Measurements from ENCODE around the gene IGHMBP2. TPM values are rescaled to one million over a fixed set of nuclear protein-coding genes. Genes with fewer than 3 reads are reported as not detected.

IGHMBP2 gene
- total and polyA plus RNA-seq, 2 of the 8 experiments (the other 6 are each of a cell fraction or from before 2014, with no cell fraction given) = 8.4 to 17.6 TPM

GRCh38 chr11:68976095-68976494, 72.4 kb downstream of the IGHMBP2 start:
- no peak overlapping the region for H4K5ac ChIP-seq (ENCODE audit: insufficient read length, low read depth, low read length)
- H3K27me3 ChIP-seq (replicated peaks in 1 of 4; ENCODE audit: control insufficient read depth in 3 of 4, extremely low read depth in 1 of 4, insufficient read depth in 3 of 4, low read length in 3 of 4) = no peaks in the 10 kb centered on the region; a peak in 3 of 7 replicates
- no peak overlapping the region for H2BK12ac ChIP-seq (ENCODE audit: low read depth, low read length)
- no peaks in the 10 kb centered on the region for H3K79me2 ChIP-seq (ENCODE audit: control insufficient read depth in 1 of 2, insufficient read depth in 2 of 2, low read length in 2 of 2)
- H2BK15ac ChIP-seq (ENCODE audit: low read length) = no peak overlapping the region
- H2BK20ac ChIP-seq (ENCODE audit: low read length) = no peak overlapping the region
- no peak overlapping the region for H4K8ac ChIP-seq (ENCODE audit: extremely low read depth, insufficient read depth, low read length)
- H3K14ac ChIP-seq (ENCODE audit: insufficient read length) = no peak overlapping the region
- H3K23me2 ChIP-seq (ENCODE audit: low read depth, low read length) = no peaks in the 10 kb centered on the region
- peaks cover 0 to 5% of the 10 kb centered on the region in 2 experiments; a peak in 1 of 4 replicates for H3K9me3 ChIP-seq (ENCODE audit: insufficient read depth in 2 of 2, low read depth in 1 of 2, low read length in 1 of 2)
- no peak overlapping the region for H2BK5ac ChIP-seq (ENCODE audit: low read depth, low read length)
- H4K91ac ChIP-seq (replicated peaks; ENCODE audit: insufficient read length, low read length) = no peak overlapping the region
- H3K36me3 ChIP-seq (ENCODE audit: control insufficient read depth in 2 of 4, insufficient read depth in 4 of 4, low read length in 3 of 4) = no peaks in the 10 kb centered on the region
- H3K18ac ChIP-seq (ENCODE audit: extremely low read depth, low read length) = no peak overlapping the region
- H3K23ac ChIP-seq (ENCODE audit: insufficient read length) = no peak overlapping the region
- H3K79me1 ChIP-seq (ENCODE audit: low read depth, low read length) = no peaks in the 10 kb centered on the region
- no peak overlapping the region for H2AFZ ChIP-seq (ENCODE audit: low read length)
- no peak overlapping the region for H2BK120ac ChIP-seq (replicated peaks; ENCODE audit: low read depth, low read length)
- H3K4me1 ChIP-seq (replicated peaks in 1 of 4; ENCODE audit: control insufficient read depth in 3 of 4, insufficient read depth in 4 of 4, low read length in 3 of 4) = peaks cover 0 to 3% (median 1%) of the 10 kb centered on the region in 4 experiments; a peak in 1 of 7 replicates
- FAIRE-seq = no peak
- DNase-seq (ENCODE audit: low read depth in 1 of 2, low spot score in 2 of 2) = no peak
- H2AK5ac ChIP-seq (ENCODE audit: low read depth, low read length) = no peak overlapping the region
- ChIA-PET CTCF (ENCODE audit: partially characterized antibody) (interaction anchor here (1.0 to 1.8 kb wide), 2 partner anchors 13 to 24 kb away, joined by 3 to 4 read pairs; no protein-coding TSS in a partner anchor), POLR2A (ENCODE audit: partially characterized antibody) (no interaction called here)
- no peak overlapping the region for H3K27ac ChIP-seq (ENCODE audit: low read depth, low read length)
- no peaks in the 10 kb centered on the region for H4K20me1 ChIP-seq (replicated peaks in 1 of 2; ENCODE audit: control insufficient read depth in 1 of 2, insufficient read depth in 2 of 2, low read length in 2 of 2)
- H3K4ac ChIP-seq (replicated peaks; ENCODE audit: insufficient read length, low read depth, low read length) = no peak overlapping the region
- no peak overlapping the region for H3K9ac ChIP-seq (replicated peaks in 1 of 4; ENCODE audit: extremely low read depth in 1 of 4, low read depth in 3 of 4, low read length in 3 of 4)
- no peak overlapping the region for H3K4me3 ChIP-seq (ENCODE audit: extremely low read depth in 1 of 4, insufficient read depth in 2 of 4, low read depth in 3 of 4, low read length in 4 of 4)
- no peak overlapping the region for H3K4me2 ChIP-seq (ENCODE audit: insufficient read depth in 1 of 2, low read depth in 2 of 2, low read length in 2 of 2)
- no peak overlapping the region for H3K56ac ChIP-seq (replicated peaks; ENCODE audit: insufficient read length, low read depth, low read length)
- 73% methylated on average over 4 of the region's 4 CpGs; no CpG with 5 or more reads in 1 of the 2 experiments for WGBS, 2 experiments (ENCODE audit: extremely low coverage in 1 of 2, insufficient coverage in 1 of 2, insufficient read length in 1 of 2, insufficient replicate concordance in 2 of 2, low coverage in 1 of 2, low lambda C conversion rate in 2 of 2, missing lambda C conversion rate in 1 of 2)
- TF ChIP-seq GABPA (IDR thresholded peaks at IDR 0.05; ENCODE audit: borderline replicate concordance, insufficient read depth, low read length) = no peak
- no peak for TF ChIP-seq ZNF274 (IDR thresholded peaks at IDR 0.05; ENCODE audit: borderline replicate concordance, extremely low read depth, low read length)
- no peak for TF ChIP-seq BRCA1 (IDR thresholded peaks at IDR 0.05; ENCODE audit: low read depth, low read length)
- TF ChIP-seq NANOG (IDR thresholded peaks at IDR 0.05; ENCODE audit: insufficient read depth, low read depth, low read length, poor library complexity, severe bottlenecking) = no peak
- TF ChIP-seq CTCF (IDR thresholded peaks at IDR 0.05; ENCODE audit: control extremely low read depth in 1 of 3, insufficient read depth in 1 of 3, low read depth in 1 of 3, low read length in 3 of 3) = no peak
- no peak for TF ChIP-seq SP2 (IDR thresholded peaks at IDR 0.05; ENCODE audit: low read length)
- TF ChIP-seq USF2 (IDR thresholded peaks at IDR 0.05; ENCODE audit: low read length) = no peak
- TF ChIP-seq CHD2 (IDR thresholded peaks at IDR 0.05; ENCODE audit: low read length) = no peak
- no peak for TF ChIP-seq SIRT6 (IDR thresholded peaks at IDR 0.05; ENCODE audit: low read length)
- no peak for TF ChIP-seq KDM4A (IDR thresholded peaks at IDR 0.05; ENCODE audit: low read depth, low read length, severe bottlenecking)
- TF ChIP-seq YY1 (IDR thresholded peaks at IDR 0.05; ENCODE audit: low read depth, low read length) = no peak

All from H1 (cell line).